ENCODE measurements around the gene ZNF668.

Gene ZNF668

DNA sequence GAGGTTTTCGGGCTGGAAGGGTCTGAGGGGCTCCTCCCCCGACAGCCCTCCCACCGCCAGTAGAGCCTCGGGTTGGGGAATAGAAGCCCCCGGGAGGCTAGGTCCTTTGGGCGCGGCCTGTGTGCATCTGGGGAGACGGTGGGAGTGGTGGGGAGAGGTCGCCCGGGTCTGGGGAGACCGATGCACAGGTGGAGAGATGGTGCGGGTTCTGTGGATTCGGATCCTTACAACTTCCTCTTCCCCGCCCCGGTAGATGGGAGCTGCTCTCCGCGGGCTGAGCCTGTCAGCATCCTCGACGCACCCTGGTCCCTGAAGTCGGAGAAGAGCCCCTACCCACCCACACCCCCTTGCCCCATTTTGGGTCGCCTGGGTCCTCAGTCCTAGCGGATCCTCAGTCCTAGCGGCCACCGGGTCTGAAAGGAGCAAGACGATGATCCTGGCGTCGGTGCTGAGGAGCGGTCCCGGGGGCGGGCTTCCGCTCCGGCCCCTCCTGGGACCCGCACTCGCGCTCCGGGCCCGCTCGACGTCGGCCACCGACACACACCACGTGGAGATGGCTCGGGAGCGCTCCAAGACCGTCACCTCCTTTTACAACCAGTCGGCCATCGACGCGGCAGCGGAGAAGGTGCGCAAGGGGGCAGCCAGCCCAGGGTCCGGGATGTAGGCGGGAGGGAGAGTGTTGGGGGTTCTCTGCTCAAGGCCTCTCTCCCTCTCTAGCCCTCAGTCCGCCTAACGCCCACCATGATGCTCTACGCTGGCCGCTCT lies 34.9 kb upstream of the ZNF668 start:
- Histone ChIP-seq H2AFZ (ENCODE audit: low read length) (peak overlapping the region; percentile 99), H3K79me1 (ENCODE audit: low read depth, low read length) (peaks cover 8% of the 10 kb centered on the region), H3K18ac (ENCODE audit: low read length) (peak overlapping the region; percentile 98), H3K4me2 (ENCODE audit: insufficient read depth, low read length, poor library complexity, severe bottlenecking) (peak overlapping the region; percentile 98), H3K27me3 (ENCODE audit: control insufficient read depth in 3 of 3, insufficient read depth in 3 of 3, low read depth in 1 of 3, low read length in 3 of 3) (no peaks in the 10 kb centered on the region), H2BK120ac (ENCODE audit: low read depth, low read length) (no peak overlapping the region), H3K14ac (ENCODE audit: low read length) (peak overlapping the region; percentile 94), H3K4me3 (ENCODE audit: low read length in 2 of 2) (peak overlapping the region; percentile 83 to 100), H2BK15ac (ENCODE audit: low read length) (no peak overlapping the region), H3K4me1 (ENCODE audit: control insufficient read depth in 2 of 2, insufficient read depth in 1 of 2, low read depth in 1 of 2, low read length in 2 of 2) (peaks cover 0 to 7% of the 10 kb centered on the region in 2 donors), H3K36me3 (replicated peaks in 1 of 2; ENCODE audit: control insufficient read depth in 2 of 2, insufficient read depth in 2 of 2, low read length in 2 of 2) (peaks cover 31 to 43% of the 10 kb centered on the region in 2 donors), H3K9ac (ENCODE audit: low read depth, low read length, poor library complexity) (peak overlapping the region; percentile 96), H3K4ac (ENCODE audit: low read length) (no peak overlapping the region), H2BK5ac (ENCODE audit: low read length) (peak overlapping the region; percentile 75), H2BK12ac (ENCODE audit: low read length) (no peak overlapping the region), H3K9me3 (replicated peaks in 1 of 2; ENCODE audit: control insufficient read depth in 2 of 2, insufficient read depth in 1 of 2, low read depth in 1 of 2, low read length in 2 of 2) (peaks cover 0 to 1% of the 10 kb centered on the region in 2 donors), H3K23ac (ENCODE audit: low read depth, low read length, poor library complexity) (peak overlapping the region; percentile 89), H4K91ac (ENCODE audit: low read depth, low read length, poor library complexity) (no peak overlapping the region), H2AK5ac (ENCODE audit: low read depth, low read length) (peak overlapping the region; percentile 90), H4K8ac (ENCODE audit: low read depth, low read length) (no peak overlapping the region), H3K27ac (replicated peaks; ENCODE audit: low read length) (no peak overlapping the region)
- DNase-seq (ENCODE audit: low spot score) = no peak
- no CpG with 5 or more reads among the region's 57 CpGs for WGBS, 2 donors (ENCODE audit: extremely low coverage in 2 of 2, insufficient read length in 2 of 2, insufficient replicate concordance in 1 of 2)

DNA sequence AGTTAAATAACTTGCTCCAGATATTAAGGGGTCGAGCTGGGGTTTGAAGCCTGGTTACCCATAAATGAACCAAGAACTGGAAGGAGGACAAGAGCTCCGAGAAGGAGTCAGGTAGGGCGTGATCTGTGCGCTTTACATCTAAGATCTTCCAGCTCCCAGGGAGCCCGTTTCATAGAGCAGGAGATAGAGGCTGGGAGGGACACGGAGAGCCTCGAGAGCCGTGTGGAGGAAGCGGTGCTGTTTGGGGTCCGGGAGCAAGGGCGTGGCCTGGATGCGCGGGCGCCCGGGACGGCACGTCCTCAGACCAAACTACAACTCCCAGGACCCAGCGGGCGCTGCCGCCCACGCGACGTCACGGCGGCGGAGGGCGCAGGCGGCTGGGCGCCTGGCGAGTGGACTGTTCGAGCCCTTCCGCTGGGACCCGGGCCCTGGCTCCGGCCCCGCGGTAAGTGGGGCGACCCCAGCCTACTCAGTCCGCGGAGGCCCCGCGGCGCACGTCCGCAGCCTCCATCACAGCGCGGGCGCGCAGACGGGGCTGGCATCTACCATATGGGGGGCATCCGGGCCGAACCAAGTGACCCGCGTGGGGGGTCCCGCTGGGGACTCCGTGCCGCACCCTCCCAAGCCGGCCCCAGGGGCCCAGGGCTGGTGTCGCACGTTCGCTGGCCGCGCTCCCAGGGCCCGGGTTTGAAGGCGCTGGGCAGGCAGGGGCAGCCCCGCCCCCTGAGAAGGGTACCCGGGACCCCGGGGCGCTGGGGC lies 34.2 kb upstream of the ZNF668 start, which contains the start of gene BCKDK:
Gene BCKDK (plus strand): TSS at position 352 of the 759 bp plus-strand sequence. CDS start 838 bp downstream, outside the sequence.
- Histone ChIP-seq H3K9ac (ENCODE audit: low read depth, low read length, poor library complexity) (peak within 1 kb of the TSS; percentile 96), H3K4ac (ENCODE audit: low read length) (no peak within 1 kb of the TSS), H2BK5ac (ENCODE audit: low read length) (peak within 1 kb of the TSS; percentile 75), H3K23ac (ENCODE audit: low read depth, low read length, poor library complexity) (peak within 1 kb of the TSS; percentile 89), H3K27me3 (ENCODE audit: control insufficient read depth in 3 of 3, insufficient read depth in 3 of 3, low read depth in 1 of 3, low read length in 3 of 3) (no peaks in the 10 kb centered on the region), H3K18ac (ENCODE audit: low read length) (peak within 1 kb of the TSS; percentile 98), H4K8ac (ENCODE audit: low read depth, low read length) (no peak within 1 kb of the TSS), H2BK12ac (ENCODE audit: low read length) (peak within 1 kb of the TSS; percentile 73), H2AK5ac (ENCODE audit: low read depth, low read length) (peak within 1 kb of the TSS; percentile 90), H3K27ac (replicated peaks; ENCODE audit: low read length) (no peak within 1 kb of the TSS), H3K4me2 (ENCODE audit: insufficient read depth, low read length, poor library complexity, severe bottlenecking) (peak within 1 kb of the TSS; percentile 98), H3K79me1 (ENCODE audit: low read depth, low read length) (peaks cover 8% of the 10 kb centered on the region), H3K4me3 (ENCODE audit: low read length in 2 of 2) (peak within 1 kb of the TSS; percentile 83 to 100), H2BK15ac (ENCODE audit: low read length) (peak within 1 kb of the TSS; percentile 49), H3K9me3 (replicated peaks in 1 of 2; ENCODE audit: control insufficient read depth in 2 of 2, insufficient read depth in 1 of 2, low read depth in 1 of 2, low read length in 2 of 2) (peaks cover 0 to 1% of the 10 kb centered on the region in 2 donors), H2AFZ (ENCODE audit: low read length) (peak within 1 kb of the TSS; percentile 99), H3K4me1 (ENCODE audit: control insufficient read depth in 2 of 2, insufficient read depth in 1 of 2, low read depth in 1 of 2, low read length in 2 of 2) (peaks cover 0 to 7% of the 10 kb centered on the region in 2 donors), H2BK120ac (ENCODE audit: low read depth, low read length) (no peak within 1 kb of the TSS), H3K14ac (ENCODE audit: low read length) (peak within 1 kb of the TSS; percentile 94), H3K36me3 (replicated peaks in 1 of 2; ENCODE audit: control insufficient read depth in 2 of 2, insufficient read depth in 2 of 2, low read length in 2 of 2) (peaks cover 27 to 39% of the 10 kb centered on the region in 2 donors), H4K91ac (ENCODE audit: low read depth, low read length, poor library complexity) (peak within 1 kb of the TSS; percentile 22)
- peak; percentile 51 for DNase-seq (ENCODE audit: low spot score)
- WGBS, 2 donors (ENCODE audit: extremely low coverage in 2 of 2, insufficient read length in 2 of 2, insufficient replicate concordance in 1 of 2) = no CpG with 5 or more reads among the region's 68 CpGs

- Histone ChIP-seq H3K36me3 (replicated peaks in 1 of 2; ENCODE audit: control insufficient read depth in 2 of 2, insufficient read depth in 2 of 2, low read length in 2 of 2) (peaks cover 26 to 32% of the 10 kb centered on the region in 2 donors), H3K4ac (ENCODE audit: low read length) (no peak overlapping the region), H4K91ac (ENCODE audit: low read depth, low read length, poor library complexity) (peak overlapping the region; percentile 22), H3K27ac (replicated peaks; ENCODE audit: low read length) (no peak overlapping the region), H3K4me1 (ENCODE audit: control insufficient read depth in 2 of 2, insufficient read depth in 1 of 2, low read depth in 1 of 2, low read length in 2 of 2) (peaks cover 0 to 7% of the 10 kb centered on the region in 2 donors), H3K4me3 (ENCODE audit: low read length in 2 of 2) (no peak overlapping the region), H2AK5ac (ENCODE audit: low read depth, low read length) (no peak overlapping the region), H3K79me1 (ENCODE audit: low read depth, low read length) (peaks cover 8% of the 10 kb centered on the region), H3K27me3 (ENCODE audit: control insufficient read depth in 3 of 3, insufficient read depth in 3 of 3, low read depth in 1 of 3, low read length in 3 of 3) (no peaks in the 10 kb centered on the region), H2BK15ac (ENCODE audit: low read length) (no peak overlapping the region), H2BK12ac (ENCODE audit: low read length) (no peak overlapping the region), H3K23ac (ENCODE audit: low read depth, low read length, poor library complexity) (peak overlapping the region; percentile 45), H3K9ac (ENCODE audit: low read depth, low read length, poor library complexity) (no peak overlapping the region), H4K8ac (ENCODE audit: low read depth, low read length) (no peak overlapping the region), H2BK5ac (ENCODE audit: low read length) (no peak overlapping the region), H3K14ac (ENCODE audit: low read length) (no peak overlapping the region), H3K9me3 (replicated peaks in 1 of 2; ENCODE audit: control insufficient read depth in 2 of 2, insufficient read depth in 1 of 2, low read depth in 1 of 2, low read length in 2 of 2) (peaks cover 0 to 1% of the 10 kb centered on the region in 2 donors), H2BK120ac (ENCODE audit: low read depth, low read length) (no peak overlapping the region), H2AFZ (ENCODE audit: low read length) (peak overlapping the region; percentile 99), H3K18ac (ENCODE audit: low read length) (no peak overlapping the region), H3K4me2 (ENCODE audit: insufficient read depth, low read length, poor library complexity, severe bottlenecking) (no peak overlapping the region)
- DNase-seq (ENCODE audit: low spot score) = no peak
- no CpG with 5 or more reads among the region's 6 CpGs for whole genome bisulfite sequencing, 2 donors (ENCODE audit: extremely low coverage in 2 of 2, insufficient read length in 2 of 2, insufficient replicate concordance in 1 of 2)
Observed at GRCh38 chr16:31107465-31107867, 33.4 kb upstream of the ZNF668 start.

All from neuronal stem cell (in vitro differentiated cells).